Ishikawa (cell line): ENCODE measurements around the gene RPS5.

Experiments used
- CEBPB ChIP-seq: IDR thresholded peaks from 2 replicates; pipeline ENCODE4 v1.6.1; 2012
- YY1 ChIP-seq: IDR thresholded peaks from 2 replicates; pipeline ENCODE4 v1.6.1; 2012; ENCODE audit warnings: low read depth

- no peak for TF ChIP-seq CEBPB
- TF ChIP-seq YY1 = no peak
Observed at GRCh38 chr19:58382997-58383603, 4.0 kb upstream of the RPS5 start.
